Inferior parietal cortex (tissue), 1 donor: ENCODE measurements around the gene LCE2A.

ENCODE experiments used
- DNase-seq: peaks from one replicate; pipeline ENCODE4 v3.0.0-alpha.2; 2016; ENCODE audit errors: extremely low spot score

Gene LCE2A

DNA sequence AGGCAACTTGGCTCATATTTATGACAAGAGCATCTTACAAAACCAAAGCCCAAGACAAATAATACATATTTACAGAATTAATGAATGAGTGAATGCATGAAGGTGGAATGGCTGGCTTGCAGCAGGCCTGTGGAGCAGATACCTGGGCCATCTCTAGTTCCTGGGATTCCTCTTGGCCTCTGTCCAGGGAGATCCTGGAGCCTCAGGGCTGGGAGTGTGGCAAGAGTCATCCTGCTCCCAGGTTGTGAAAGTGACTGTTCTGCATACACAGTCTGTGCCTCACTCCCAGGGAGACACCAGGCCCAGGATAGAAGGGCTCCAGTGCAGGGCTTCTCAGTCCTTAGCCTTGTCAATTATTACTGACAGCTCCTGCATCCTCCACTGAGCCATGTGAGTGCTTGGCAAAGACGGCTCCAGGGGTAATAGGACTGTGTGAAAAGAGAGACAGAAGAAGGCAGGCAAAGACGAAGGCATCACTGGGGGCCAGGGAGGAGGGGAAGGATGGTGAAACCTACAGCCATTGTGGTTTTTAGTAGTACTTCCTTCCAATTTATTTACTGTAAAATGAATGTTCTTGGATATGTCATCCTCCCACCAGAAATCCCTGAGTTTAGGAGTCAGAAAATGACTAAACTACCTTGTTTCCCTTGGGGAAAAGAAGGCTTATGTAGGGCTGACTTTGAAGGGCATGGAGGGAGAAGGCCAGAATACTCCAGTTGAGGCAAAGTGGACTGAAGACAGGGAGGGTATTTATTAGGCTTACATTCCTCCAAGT lies 45.4 kb downstream of the LCE2A start:
- DNase-seq = no peak

DNA sequence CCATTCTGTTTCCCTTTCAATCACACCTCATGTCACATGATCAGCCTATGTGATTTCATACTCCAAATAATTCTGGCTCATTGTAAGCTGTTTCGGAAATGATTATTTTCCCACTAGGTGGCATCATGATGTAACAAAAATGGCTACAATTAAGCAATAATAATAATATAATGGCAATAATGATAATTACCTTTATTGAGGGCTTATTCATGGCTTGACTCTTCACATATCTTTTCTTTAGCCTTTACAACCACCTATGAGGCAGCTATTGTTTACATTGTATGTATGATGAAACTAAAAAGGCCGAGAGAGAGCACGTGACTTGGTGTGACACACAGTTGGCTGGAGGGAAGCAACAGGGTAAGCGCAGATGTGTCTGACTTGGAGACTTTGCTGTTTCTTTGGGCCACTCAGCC lies 47.2 kb downstream of the LCE2A start:
- DNase-seq = no peak

DNA sequence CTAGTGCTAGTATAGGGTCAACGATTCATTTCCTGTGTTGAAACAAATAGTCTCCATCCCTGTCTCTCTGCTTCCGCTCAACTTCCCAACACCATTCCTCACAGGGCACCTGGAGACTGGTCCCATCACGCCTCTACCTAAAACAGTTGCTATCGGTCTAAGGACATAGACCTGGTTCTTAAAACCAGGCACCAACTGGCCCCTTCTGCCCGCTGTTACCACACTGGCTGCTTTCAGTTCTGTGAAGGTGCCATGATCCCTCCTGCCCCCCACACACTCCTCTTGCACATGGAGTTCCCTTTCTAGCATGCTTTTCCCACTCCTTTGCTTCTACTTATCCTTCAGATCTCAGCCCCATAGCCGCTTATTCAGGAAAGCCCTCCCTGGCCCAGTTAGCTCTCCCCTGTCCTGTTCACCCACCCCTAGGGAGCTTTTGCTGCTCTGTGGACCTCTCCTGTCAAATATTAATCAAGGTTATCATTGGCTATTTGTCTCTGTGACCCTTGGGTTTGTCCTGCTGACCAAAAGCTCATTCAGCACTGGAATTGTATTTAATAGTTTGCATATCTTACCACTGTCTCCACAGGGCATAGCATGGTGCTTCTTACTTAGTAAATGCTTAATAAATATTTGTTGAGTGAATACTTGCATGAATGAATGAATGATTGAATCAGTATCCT lies 47.8 kb downstream of the LCE2A start:
- no peak for DNase-seq

DNA sequence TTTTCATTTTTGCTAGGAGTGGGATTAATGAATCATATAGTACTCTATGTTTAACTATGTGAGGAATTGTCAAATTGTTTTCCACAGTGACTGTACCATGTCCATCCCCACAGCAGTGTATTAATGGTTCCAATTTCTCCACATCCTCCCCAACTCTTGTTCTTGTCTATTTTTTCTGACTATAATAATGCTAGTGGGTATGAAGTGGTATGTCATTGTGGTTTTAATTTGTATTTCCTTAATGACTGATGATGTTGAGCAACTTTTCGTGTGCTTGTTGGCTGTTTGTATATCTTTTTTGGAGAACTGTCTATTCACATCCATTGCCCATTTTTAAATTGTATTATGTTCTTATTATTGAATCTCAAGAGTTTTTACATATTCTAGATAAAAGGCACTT lies 49.7 kb downstream of the LCE2A start:
- DNase-seq = no peak
